Measurements from ENCODE around the gene RNF112.

The RNF112 gene, protein sequence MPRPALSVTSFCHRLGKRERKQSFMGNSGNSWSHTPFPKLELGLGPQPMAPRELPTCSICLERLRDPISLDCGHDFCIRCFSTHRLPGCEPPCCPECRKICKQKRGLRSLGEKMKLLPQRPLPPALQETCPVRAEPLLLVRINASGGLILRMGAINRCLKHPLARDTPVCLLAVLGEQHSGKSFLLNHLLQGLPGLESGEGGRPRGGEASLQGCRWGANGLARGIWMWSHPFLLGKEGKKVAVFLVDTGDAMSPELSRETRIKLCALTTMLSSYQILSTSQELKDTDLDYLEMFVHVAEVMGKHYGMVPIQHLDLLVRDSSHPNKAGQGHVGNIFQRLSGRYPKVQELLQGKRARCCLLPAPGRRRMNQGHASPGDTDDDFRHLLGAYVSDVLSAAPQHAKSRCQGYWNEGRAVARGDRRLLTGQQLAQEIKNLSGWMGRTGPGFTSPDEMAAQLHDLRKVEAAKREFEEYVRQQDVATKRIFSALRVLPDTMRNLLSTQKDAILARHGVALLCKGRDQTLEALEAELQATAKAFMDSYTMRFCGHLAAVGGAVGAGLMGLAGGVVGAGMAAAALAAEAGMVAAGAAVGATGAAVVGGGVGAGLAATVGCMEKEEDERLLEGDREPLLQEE
- total RNA-seq: 0 to 1.8 (median 0) reads per million in 17 experiments

- DNase-seq: no peak
These were observed at the start of gene RNF112 for GRCh38 chr17:19410875-19411620. TSS of gene RNF112 (plus strand) at chr17:19411232. CDS start at chr17:19411409, 177 bp downstream.

GRCh38 chr17:19361326-19361725, 49.7 kb upstream of the RNF112 start:
- DNase-seq: no peak

- DNase-seq: no peak
These were observed 49.1 kb upstream of the RNF112 start for GRCh38 chr17:19361944-19362276.

DNA sequence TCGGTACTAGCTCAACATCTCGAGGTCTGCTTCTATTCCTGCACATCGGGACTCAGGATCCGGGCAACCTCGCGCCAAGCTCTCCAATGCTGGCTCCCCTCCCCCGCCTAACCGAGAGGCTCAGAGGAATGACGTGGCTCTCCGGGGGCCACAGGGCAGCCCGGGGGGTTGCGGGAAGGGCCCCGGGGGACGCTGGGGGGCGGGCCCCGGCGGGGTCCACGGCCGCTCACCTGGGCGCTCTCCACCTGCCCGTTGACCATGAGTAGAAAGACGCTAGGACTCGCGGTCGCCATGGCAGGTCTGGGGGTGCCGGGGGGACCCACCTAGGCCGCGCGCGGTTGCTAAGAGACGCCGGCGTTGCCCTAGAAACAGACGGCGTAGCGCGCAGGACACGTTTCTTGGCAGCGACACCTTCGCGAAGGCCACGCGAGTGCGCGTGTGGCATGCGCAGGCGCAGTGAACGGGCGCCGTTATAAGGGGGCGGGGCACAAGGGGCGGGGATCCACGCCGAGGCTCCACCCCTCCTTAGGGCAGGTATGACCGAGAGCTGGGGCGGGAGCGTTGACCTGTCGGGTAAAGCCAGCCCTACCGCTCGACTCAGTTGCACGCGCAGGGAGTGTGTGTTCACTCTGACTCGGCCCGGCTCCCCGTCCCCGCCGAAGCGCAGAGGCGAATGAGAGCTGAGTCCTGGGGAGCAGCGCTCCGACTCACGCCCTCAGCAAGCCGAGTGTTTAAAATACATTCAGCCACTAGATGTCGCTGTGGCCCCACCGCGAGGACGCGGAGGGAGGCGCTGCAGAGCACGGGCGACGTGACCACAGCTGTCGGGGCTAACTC, 48.5 kb upstream of the RNF112 start, which contains the start of gene B9D1:
B9D1 (minus strand) TSS at position 447 of the 837 bp plus-strand sequence; CDS start at position 293, 154 bp downstream.
- peak; percentile 93 to 97 (median 95) for DNase-seq

DNA sequence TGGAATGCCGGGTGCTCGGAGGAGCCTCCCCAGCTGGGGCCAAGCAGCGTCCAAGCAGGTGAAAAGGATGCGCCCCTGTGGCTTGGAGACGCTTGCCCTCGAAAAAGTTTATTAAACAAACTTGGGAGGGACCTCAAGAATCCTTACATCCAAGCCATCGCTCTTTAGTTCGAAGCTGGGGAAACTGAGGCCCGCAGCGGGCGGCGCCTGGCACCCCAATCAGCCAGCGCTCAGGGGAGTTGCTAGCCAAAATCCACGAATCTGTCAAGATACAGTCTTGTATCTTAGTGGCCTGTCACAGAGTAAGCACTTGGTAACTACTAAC, 48.0 kb upstream of the RNF112 start:
- no peak for DNase-seq

DNA sequence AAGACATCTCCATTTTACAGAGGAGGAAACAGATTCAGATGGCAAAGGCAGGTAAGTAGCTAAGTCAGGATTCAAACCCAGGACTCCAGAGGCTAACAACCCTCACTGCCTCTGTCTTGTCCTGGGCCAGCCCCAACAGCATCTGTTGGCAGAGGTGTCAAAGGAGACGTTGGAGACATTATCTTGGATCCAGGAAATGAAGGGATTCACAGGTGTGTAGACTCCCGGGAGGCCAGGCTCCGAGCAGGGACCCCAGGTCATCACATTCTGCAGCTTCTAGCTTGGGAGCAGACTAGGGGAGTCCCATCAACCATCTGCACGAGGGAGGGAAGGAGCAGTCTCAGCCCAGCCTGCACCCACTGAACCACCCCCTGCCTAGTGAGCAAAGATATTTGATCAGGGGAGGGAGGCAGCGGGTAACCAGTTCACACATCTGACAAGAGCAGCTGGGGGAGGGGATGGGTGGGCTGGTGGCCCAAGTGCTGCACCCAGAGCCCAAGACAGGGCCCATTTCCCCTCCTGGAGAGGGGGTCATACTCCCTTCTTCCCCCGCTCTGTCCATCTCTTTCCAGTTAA, 47.5 kb upstream of the RNF112 start:
- no peak for DNase-seq

GRCh38 chr17:19364699-19365498, 46.1 kb upstream of the RNF112 start:
- DNase-seq: no peak

- no peak for DNase-seq
These were observed 45.6 kb upstream of the RNF112 start for GRCh38 chr17:19365499-19365817.

- DNase-seq: no peak
These were observed 45.0 kb upstream of the RNF112 start for GRCh38 chr17:19365833-19366636.

- DNase-seq: no peak
These were observed 44.4 kb upstream of the RNF112 start for GRCh38 chr17:19366637-19366972.

- peak; percentile 28 to 74 (median 56) for DNase-seq
These were observed 42.8 kb upstream of the RNF112 start for GRCh38 chr17:19368229-19368628.

DNA sequence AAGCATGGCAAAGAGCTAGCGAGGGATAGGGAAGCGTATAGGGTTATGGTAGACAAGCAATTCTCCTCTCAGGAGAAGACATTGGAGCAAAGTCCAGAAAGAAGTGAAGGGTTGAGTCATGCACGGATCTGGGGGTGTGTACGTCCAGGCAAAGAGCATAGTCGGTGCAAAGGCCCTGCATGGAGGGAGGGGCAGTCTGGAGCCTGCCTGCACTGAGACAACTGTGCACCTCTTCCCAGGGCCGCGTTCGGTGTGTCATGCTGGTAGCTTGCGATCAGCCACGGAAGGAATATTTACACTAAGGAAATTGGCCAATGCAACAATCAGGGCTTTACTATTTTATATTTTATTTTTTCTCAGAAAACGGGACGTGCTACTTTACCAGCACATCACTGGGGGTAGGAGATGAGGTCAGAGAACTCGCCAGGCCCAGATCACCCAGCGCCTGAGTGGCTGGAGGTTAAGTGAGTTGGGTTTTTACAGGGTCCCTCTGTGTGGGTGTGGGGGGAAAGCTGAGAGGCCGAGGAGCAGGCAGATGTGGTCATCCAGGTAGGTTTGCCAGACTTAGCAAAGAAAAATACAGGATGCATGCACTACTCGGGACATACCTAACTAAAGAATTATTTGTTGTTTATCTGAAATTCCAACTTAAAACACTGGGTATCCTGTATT, 41.8 kb upstream of the RNF112 start:
- DNase-seq: no peak

DNA sequence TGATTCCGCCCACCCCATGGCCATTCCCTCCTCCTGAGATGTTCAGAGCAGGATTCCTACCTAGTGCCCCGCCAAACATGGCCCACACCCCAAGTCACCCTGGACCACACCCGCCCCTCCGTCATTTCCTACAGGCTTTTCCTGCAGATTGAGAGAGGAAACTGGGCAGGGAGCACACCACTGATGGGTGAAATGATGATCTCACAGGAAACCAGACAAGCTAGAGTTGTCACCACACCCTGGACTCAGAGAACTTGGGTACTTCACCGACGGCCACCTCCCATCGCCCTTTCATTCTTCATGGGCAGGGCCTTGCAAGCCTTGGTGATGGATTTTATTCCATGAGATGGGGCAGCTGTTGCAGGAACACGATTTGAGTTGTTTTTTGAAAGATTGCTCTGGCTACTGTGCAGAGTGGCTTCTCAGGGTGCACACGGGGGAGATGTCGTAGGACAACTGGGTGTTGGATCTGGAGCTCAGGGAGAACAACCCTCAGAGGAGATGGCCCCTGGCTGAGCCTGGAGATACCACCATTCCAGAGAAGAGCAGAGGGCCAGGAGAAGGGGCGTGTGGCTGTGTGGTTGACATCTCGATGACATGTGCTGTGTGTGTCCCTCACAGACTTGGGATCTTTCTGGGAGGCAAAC, 41.1 kb upstream of the RNF112 start:
- peak; percentile 27 to 55 (median 46) for DNase-seq

DNA sequence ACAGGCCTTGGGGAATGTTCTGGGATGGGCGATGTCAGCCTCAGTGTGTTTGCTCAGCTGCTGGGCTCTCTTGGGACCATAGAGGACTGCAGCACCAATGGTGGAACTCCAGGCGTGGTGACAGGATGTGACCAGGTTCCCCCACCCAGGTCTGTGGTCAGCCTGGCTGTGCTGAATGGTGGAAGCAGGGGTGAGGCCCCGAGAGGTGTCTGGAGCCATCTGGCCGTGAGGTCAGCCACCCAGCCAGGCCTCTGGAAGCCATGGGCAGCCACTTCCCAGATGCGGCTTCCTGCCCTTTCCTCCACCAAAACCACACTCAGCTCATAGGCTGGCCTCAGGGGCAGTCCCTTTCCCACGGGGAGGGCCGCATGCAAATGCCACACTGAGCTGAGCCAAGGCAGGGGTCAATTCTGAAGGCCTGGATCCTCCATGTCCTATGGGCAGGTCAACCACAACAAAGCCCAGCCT, 40.5 kb upstream of the RNF112 start:
- DNase-seq: peak; percentile 73 to 87 (median 84)

GRCh38 chr17:19371259-19372010, 39.6 kb upstream of the RNF112 start:
- peak in 3 of 4 experiments; percentile 30 to 46 (median 43) for DNase-seq

DNA sequence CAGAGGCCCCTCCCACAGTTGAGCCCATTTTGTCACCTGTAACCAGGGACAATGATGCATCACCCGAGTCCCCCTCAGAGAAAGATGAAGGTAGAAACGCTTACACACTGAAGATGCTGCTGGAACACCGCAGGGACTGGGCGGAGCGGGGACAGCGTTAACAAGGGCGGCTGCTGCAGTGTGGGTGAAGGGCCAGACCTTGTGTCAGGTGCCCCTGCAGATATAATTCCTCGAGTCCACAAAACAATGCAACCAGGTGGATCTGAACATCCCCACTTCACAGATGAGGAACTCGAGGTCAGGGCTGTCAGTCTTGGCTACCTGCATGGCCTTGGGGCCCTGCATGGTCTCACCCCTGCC, 39.0 kb upstream of the RNF112 start:
- no peak for DNase-seq

DNA sequence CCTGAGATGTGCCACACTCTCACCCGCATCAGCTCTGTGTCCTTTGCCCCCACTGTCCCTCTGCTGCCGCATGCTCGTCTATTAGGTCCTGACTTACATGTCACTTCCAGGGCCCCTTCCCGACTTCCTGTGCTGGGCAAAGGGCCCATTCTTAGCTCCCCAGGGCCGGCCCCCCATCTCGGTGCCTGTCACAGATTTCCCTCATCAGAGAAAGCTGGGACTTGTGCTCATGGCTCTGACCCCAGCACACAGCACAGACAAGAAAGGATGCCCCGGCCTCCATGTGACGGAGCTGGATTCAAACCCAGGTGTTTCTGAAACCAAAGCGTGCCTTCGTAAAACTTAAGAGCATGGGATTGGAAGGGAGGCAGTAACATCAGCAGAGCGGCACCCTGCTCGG, 38.6 kb upstream of the RNF112 start:
- no peak for DNase-seq

DNA sequence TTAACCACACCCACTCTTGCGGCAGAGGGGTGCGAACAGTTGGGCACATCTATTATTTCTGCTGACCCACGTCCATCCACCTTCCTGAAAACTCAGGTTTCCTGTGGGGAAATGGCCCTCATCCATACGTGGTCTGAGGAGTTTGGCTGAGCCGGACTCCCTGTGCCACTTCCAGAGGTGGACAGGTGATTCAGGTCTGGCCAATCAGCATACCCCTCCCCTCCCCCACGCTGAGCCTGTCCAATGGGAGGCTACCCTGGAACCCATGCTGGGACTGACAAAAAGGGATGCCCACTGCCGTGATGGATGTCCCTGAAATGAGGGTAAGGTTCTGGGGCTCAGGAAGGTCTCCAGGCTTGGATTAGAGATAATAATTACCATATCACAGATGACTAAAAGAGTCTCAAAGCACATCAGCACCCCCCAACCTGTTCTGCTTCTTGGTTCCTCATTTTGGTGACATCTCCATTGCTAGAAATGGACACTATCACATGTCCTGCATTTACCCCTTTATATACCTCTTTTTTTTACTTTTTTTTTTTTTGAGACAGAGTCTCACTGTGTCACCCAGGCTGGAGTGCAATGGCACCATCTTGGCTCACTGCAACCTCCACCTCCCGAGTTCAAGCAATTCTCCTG, 38.0 kb upstream of the RNF112 start:
- peak; percentile 41 to 65 (median 48) for DNase-seq

Data from suppressor macrophage (primary cell).